ENCODE data around the gene RHCG.
"Not testable (repeated sequence)": the region's sequence is repeated elsewhere in the genome, so short reads cannot be mapped to it uniquely, and the experiment has no call there.

Gene RHCG

DNA sequence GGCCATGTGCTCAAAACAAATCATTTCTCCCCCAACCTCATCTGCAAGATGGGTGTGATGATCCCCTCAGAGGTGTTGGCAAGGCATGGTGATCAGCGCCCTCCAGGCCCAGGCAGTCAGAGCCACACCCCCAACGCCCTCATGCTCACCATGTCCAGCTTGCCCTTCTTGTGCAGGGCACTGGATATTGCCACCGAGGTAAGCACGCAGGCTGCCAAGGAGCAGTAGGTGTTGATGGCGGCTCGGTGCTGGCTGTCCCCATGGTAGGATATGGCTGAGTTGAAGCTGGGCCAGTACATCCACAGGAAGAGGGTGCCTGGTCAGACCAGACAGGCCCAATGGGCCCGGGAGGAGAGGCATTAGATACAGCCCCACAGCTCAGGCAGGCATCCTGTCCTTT lies 17.2 kb downstream of the RHCG start:
- in situ Hi-C loops (cut with MboI; ENCODE audit: low sequenced_read_pairs) = no loop called here

DNA sequence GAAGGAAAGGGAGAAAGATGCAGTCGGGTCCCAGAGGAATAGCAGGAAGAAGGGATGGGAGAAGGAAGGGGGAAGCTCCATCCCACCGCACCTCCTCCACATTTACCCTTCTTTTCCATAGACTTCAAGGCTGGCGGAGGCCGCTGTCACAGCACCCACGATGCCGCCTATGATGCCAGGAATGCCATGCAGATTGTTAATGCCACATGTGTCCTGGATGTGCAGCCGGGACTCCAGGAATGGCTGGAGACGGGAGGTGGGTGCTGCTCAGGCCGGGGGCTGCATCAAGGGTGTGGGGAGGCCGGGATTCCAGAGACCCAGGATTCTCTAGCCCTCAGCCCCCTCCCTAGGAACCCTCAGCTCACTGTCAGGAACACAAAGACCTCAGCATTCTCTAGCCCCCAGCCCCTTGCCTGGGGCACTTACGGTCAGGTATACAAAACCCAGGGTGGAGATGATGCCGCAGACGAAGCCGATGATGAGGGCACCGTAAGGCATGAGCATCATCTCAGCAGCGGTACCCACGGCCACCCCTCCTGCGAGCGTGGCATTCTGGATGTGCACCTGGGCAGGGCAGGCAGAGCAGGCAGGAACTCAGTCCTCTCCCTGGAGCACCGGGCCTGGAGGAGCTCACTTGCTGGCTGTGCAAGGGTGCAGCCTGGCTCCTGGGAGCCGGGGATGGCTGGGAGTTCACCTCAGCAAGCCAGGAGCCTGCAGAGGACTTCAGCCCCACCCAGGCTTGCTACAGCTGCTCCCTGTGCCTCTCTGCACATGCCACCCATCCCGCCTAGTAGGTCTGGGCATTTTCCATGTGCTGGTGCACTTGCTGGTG lies 18.8 kb downstream of the RHCG start:
- in situ Hi-C loops (cut with MboI; ENCODE audit: low sequenced_read_pairs) = no loop called here

GRCh38 chr15:89475661-89476060 lies 20.7 kb downstream of the RHCG start:
- in situ Hi-C loops (cut with MboI; ENCODE audit: low sequenced_read_pairs) = no loop called here

- in situ Hi-C loops (cut with MboI; ENCODE audit: low sequenced_read_pairs) = no loop called here
Measured at GRCh38 chr15:89472785-89473256, 23.6 kb downstream of the RHCG start.

DNA sequence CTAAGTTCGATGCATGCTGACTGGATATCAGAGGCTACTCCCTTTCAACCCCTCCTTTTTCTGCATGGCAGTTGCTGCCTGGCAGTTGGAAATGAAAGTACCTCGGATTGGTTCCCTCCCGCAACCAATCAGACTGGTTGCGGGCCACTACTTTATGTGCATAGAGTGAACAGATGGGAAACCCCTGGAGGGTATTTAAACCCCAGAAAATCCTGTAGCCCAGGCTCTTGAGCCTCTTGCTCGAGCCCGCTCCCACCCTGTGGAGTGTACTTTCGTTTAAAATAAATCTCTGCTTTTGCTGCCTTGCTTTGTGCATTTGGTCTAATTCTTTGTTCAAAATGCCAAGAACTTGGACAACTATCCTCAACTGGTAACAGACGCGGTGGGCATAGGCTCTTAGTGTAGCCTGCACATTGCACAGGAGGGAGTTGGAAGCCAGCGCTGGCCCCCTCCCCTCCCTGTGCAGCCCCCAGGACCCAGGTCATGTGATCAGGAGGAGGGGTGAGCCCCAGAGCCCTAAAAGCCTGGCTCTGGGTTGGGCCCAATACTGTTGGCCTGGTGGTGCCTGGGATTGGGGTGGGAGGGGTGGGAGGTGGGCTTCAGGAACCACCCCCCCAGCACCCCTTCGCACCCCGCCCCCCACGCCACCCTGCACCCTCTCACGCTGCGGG lies 26.8 kb downstream of the RHCG start:
- in situ Hi-C loops (cut with MboI; ENCODE audit: low sequenced_read_pairs) = no loop called here

GRCh38 chr15:89468813-89469212 lies 27.6 kb downstream of the RHCG start:
- in situ Hi-C loops (cut with MboI; ENCODE audit: low sequenced_read_pairs) = not testable (repeated sequence)

- in situ Hi-C loops (cut with MboI; ENCODE audit: low sequenced_read_pairs) = no loop called here
Measured at GRCh38 chr15:89463113-89463512, 33.3 kb downstream of the RHCG start.

DNA sequence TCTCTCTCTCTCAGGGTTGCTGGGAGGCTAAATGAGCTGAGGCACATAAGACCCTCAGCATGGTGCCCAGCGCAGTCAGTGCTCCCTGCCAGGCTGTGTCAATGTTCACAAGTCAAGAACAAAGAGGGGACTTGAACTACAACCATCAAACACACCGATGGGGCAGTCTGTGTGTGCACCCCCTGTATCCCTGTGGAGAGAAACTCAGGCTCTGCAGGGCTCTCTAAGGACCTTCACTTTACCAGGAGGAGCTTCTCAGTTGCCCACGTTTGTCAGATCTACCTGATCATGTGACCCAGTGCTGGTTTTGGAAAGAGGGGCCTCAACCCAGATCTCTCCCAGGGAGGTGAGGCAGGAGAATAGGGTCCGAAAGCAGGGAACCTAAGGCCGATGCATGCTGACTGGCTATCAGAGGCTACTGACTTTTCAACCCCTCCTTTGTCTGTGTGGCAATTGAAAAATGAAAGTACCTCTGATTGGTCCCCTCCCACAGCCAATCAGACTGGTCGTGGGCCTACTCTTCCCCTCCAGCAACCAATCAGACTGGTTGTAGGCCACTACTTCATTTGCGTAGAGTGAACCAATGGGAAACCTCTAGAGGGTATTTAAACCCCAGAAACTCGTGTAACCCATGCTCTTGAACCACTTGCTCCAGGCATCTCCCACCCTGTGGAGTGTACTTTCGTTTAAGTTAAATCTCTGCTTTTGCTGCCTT lies 34.0 kb downstream of the RHCG start:
- in situ Hi-C loops (cut with MboI; ENCODE audit: low sequenced_read_pairs) = no loop called here

DNA sequence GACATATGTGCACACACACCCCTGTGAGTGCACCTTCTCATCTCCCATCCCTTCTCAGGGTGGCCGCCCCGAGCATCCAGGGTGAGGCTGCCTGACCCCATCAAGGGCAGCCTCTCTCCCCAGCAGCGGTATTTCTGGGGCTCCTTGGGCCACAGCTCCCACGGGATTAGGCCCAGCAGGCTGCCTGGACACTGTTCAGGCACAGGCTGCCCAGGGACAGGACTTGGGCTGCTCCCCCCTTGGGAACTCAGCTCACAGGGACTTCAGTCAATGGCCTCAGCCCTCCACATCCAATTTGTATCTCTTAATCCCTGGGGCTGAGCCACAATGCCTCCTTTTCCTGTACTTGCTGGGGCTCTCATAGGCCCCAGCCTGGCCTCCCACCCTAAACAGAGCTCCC lies 35.0 kb downstream of the RHCG start:
- in situ Hi-C loops (cut with MboI; ENCODE audit: low sequenced_read_pairs) = no loop called here

DNA sequence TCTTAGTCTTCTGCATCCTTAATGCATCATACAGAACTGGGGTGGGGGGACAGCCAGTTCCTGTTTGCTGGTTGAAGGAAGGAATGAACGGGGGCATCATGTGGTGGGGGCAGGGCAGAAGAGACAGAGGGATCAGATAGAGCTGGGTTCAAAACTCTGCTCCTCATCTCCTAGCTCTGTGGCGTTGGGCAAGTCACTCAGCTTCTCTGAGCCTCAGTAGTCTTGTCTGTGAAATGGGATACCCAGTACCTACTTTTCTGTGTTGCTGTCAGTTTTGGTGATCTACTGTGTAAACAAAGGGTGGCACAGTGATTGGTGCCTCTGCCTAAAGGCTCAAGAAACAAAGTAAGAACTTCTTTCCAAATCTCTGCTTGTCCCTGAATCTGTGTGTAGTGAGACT lies 36.3 kb downstream of the RHCG start:
- in situ Hi-C loops (cut with MboI; ENCODE audit: low sequenced_read_pairs) = no loop called here

DNA sequence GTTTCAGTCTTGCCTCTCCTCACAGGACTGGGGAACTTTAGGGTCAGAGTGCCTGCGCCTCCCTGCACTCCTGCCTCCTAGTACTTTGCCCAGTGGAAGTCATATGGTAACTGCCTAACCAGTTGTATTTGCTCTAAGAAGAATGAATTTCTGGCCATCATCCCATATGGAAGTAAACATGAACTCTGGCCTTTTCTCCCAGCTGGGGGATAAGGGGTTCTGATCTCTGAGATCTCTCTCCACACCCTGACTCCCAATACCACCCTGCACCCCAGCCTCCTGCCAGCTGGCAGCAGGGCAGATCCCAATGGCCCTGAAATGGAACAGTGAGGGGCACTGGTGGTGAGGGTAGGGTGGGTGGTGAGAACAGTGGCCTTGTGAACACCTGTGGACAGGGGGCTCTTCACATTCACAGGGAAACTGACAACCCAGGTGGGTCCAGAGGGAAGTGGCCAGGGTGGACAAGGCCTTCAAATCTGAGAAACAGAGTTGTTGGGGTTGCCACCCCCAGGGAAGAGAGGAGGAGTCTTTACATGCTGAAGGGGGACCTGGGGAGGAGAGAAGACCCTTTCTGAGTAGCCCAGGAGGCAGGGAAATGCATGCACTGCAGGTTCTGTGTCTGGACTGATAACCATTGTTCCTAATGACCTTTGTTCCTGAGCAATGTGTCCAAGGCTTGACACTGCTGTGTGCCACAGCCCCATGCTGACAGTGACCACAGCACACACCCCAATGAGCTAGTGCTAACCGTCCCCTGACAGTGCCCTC lies 36.9 kb downstream of the RHCG start:
- in situ Hi-C loops (cut with MboI; ENCODE audit: low sequenced_read_pairs) = no loop called here

DNA sequence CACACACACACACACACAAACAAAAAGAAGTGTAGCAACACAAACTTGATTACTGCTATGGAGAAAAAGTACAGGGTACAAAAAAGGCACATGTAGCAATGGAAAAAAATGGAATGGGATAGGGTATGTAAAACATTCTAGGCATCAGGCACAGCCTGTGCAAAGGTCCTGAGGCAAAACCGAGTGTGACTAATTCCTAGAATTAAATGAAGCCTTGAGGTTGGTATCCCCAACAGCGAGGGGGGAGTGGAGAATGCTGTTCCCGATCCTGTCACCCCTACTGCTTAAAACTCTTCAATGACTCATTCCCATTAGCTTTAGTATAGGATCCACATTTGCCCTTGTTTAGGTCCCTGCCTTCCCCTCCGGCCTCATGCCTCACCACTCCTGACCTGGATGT lies 37.9 kb downstream of the RHCG start:
- in situ Hi-C loops (cut with MboI; ENCODE audit: low sequenced_read_pairs) = no loop called here

DNA sequence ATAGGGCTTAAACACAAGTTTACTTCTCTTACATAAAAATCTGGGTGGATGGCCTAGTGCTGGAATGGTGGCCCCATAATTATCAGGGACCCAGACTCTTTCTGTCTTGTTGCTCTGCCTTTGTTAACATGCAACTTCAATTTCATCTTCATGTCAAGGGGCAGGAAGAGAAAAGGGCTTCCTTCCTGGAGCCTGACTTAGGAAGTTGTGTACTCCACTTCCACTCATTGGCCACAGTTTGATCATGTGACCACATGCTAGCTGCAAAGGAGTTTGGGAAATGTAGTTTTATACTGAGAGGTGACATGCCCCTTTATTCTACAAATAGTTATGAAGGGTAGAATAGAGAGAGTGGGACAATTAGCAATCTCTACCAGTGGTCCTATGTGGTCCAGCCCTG lies 39.3 kb downstream of the RHCG start:
- in situ Hi-C loops (cut with MboI; ENCODE audit: low sequenced_read_pairs) = no loop called here

- in situ Hi-C loops (cut with MboI; ENCODE audit: low sequenced_read_pairs) = no loop called here
Measured at GRCh38 chr15:89455535-89455934, 40.8 kb downstream of the RHCG start.

DNA sequence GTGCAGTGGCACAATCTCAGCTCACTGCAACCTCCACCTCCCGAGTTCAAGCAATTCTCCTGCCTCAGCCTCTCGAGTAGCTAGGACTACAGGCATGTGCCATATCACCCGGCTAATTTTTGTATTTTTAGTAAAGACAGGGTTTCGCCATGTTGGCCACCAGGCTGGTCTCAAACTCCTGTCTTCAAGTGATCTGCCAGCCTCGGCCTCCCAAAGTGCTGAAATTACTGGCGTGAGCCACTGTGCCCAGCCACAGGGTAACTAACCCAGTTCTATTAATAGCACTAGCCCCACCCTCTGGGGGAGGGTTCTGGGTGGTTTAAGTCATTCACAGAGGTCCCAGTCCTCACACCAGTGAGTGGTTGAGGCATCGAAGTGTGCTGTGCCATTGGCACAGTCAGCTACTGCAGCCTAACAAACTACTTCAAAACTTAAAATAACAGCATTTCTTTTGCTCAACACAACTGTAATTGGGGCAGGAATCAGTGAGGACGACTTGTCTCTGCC lies 44.0 kb downstream of the RHCG start:
- in situ Hi-C loops (cut with MboI; ENCODE audit: low sequenced_read_pairs) = no loop called here

GRCh38 chr15:89451846-89452245 lies 44.5 kb downstream of the RHCG start:
- in situ Hi-C loops (cut with MboI; ENCODE audit: low sequenced_read_pairs) = no loop called here

- in situ Hi-C loops (cut with MboI; ENCODE audit: low sequenced_read_pairs) = no loop called here
Measured at GRCh38 chr15:89450076-89451006, 46.0 kb downstream of the RHCG start.

- in situ Hi-C loops (cut with MboI; ENCODE audit: low sequenced_read_pairs) = no loop called here
Measured at GRCh38 chr15:89448825-89449224, 47.6 kb downstream of the RHCG start.

DNA sequence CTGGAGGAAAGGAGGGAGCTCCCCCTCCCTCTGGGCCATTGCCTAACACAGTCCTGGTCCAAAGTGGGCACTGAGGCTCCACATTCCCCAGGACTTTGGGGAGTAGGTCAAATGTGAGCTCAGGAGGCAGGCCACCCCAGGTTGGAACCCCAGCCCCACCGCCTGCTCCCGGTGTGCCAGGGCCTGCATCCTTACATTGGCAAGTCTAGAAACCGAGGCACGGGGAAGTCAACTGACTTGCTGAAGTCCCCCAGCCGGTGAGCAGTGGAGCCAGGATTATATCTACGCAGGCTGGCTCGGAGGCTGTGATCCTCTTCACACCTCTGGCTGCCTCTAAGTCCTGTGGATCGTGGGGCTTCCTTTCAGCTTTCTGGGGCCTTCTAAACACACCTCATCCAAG lies 48.7 kb downstream of the RHCG start:
- in situ Hi-C loops (cut with MboI; ENCODE audit: low sequenced_read_pairs) = no loop called here
